Neural cell (in vitro differentiated cells): Measurements from ENCODE around the gene RNF8. TPM values are rescaled to one million over a fixed set of nuclear protein-coding genes. Genes with fewer than 3 reads are reported as not detected.

ENCODE experiments used
- H2AFZ ChIP-seq: fragments of 200-600, 300-800 bp; sonication (generic), shearing (Covaris generic); 2 replicates; pipeline ENCODE4 v1.6.0; 2014; ENCODE audit warnings: low read depth, mild to moderate bottlenecking, antibody characterized with exemption, low read length, moderate library complexity
- H3F3A ChIP-seq: fragments of 200-600 bp; shearing (Covaris generic); 2 replicates; pipeline ENCODE4 v1.6.1; 2016; ENCODE audit warnings: mild to moderate bottlenecking, moderate library complexity, mixed read lengths, antibody characterized with exemption, low read length; ENCODE audit not compliant: insufficient read depth, poor library complexity, severe bottlenecking
- H3K27ac ChIP-seq: fragments of 200-600, 300-800 bp; sonication (generic), shearing (Covaris generic); 2 replicates; pipeline ENCODE4 v1.5.1; 2014; ENCODE audit warnings: mild to moderate bottlenecking, low read length, moderate library complexity
- H3K27me3 ChIP-seq: fragments of 300-800, 200-600 bp; sonication (generic), shearing (Covaris generic); 2 replicates; pipeline ENCODE4 v1.6.0; 2014; ENCODE audit warnings: mild to moderate bottlenecking, low read depth, low read length, moderate library complexity; ENCODE audit not compliant: insufficient read depth
- H3K36me3 ChIP-seq: fragments of 300-800, 200-600 bp; sonication (generic), shearing (Covaris generic); 2 replicates; pipeline ENCODE4 v1.5.1; 2014; ENCODE audit warnings: mild to moderate bottlenecking, antibody characterized with exemption, low read length, moderate library complexity; ENCODE audit not compliant: insufficient read depth
- H3K4me2 ChIP-seq: fragments of 300-800, 200-600 bp; sonication (generic), shearing (Covaris generic); 2 replicates; pipeline ENCODE4 v1.6.0; 2014; ENCODE audit warnings: mild to moderate bottlenecking, low read length
- H3K4me3 ChIP-seq: fragments of 300-800, 200-600 bp; sonication (generic), shearing (Covaris generic); 2 replicates; pipeline ENCODE4 v1.5.1; 2014; ENCODE audit warnings: mild to moderate bottlenecking, low read length, moderate library complexity
- H3K79me2 ChIP-seq: fragments of 200-600 bp; shearing (Covaris generic); replicated peaks from 2 replicates; pipeline ENCODE4 v1.6.0; 2014; ENCODE audit warnings: mild to moderate bottlenecking, low read length, moderate library complexity; ENCODE audit not compliant: insufficient read depth
- H3K9ac ChIP-seq: fragments of 300-800, 200-600 bp; sonication (generic), shearing (Covaris generic); 2 replicates; pipeline ENCODE4 v1.6.1; 2016; ENCODE audit warnings: mild to moderate bottlenecking, low read length, mixed read lengths
- H3K9me2 ChIP-seq: fragments of 200-600 bp; shearing (Covaris generic); 2 replicates; pipeline ENCODE4 v1.6.1; 2016; ENCODE audit warnings: mild to moderate bottlenecking, low read length, mixed read lengths; ENCODE audit not compliant: insufficient read depth
- H3K9me3 ChIP-seq: fragments of 200-600, 300-800 bp; sonication (generic), shearing (Covaris generic); 2 replicates; pipeline ENCODE4 v1.6.1; 2016; ENCODE audit warnings: mild to moderate bottlenecking, mixed run types, low read length, moderate library complexity, mixed read lengths
- H4K20me1 ChIP-seq: fragments of 200-600 bp; shearing (Covaris generic); 2 replicates; pipeline ENCODE4 v1.6.1; 2016; ENCODE audit warnings: mild to moderate bottlenecking, mixed run types; ENCODE audit not compliant: insufficient read depth
- CTCF ChIP-seq: fragments of 450-650 bp; IDR thresholded peaks from 2 replicates; pipeline ENCODE4 v1.5.1; 2014; ENCODE audit warnings: antibody characterized with exemption, mild to moderate bottlenecking, moderate library complexity; ENCODE audit not compliant: poor library complexity, severe bottlenecking
- EP300 ChIP-seq: fragments of 450-650 bp; conservative IDR thresholded peaks from 2 replicates; pipeline ENCODE4 v1.6.1; 2014; ENCODE audit warnings: antibody characterized with exemption, mild to moderate bottlenecking, moderate library complexity; ENCODE audit not compliant: poor library complexity, severe bottlenecking
- EZH2 ChIP-seq: fragments of 200-600, 300-800 bp; shearing (Covaris generic), sonication (generic); IDR thresholded peaks from 2 replicates; pipeline ENCODE4 v1.6.1; 2014; ENCODE audit warnings: antibody characterized with exemption, low read length, borderline replicate concordance, mild to moderate bottlenecking; ENCODE audit not compliant: insufficient read depth, poor library complexity, severe bottlenecking
- MXI1 ChIP-seq: fragments of 450-650 bp; conservative IDR thresholded peaks from 2 replicates; pipeline ENCODE4 v1.6.1; 2014; ENCODE audit warnings: antibody characterized with exemption, mild to moderate bottlenecking; ENCODE audit not compliant: poor library complexity, severe bottlenecking
- POLR2AphosphoS5 ChIP-seq: IDR thresholded peaks from 2 replicates; pipeline ENCODE4 v1.6.1; 2012
- RAD21 ChIP-seq: fragments of 450-650 bp; conservative IDR thresholded peaks from 2 replicates; pipeline ENCODE4 v1.6.1; 2014; ENCODE audit warnings: antibody characterized with exemption, mild to moderate bottlenecking, moderate library complexity
- REST ChIP-seq: IDR thresholded peaks from 2 replicates; pipeline ENCODE4 v1.6.1; 2012; ENCODE audit warnings: borderline replicate concordance
- SMC3 ChIP-seq: fragments of 450-650 bp; conservative IDR thresholded peaks from 2 replicates; pipeline ENCODE4 v1.6.1; 2014; ENCODE audit warnings: antibody characterized with exemption, mild to moderate bottlenecking, moderate library complexity; ENCODE audit not compliant: poor library complexity
- TAF1 ChIP-seq: IDR thresholded peaks from 2 replicates; pipeline ENCODE4 v1.6.1; 2012; ENCODE audit warnings: low read depth
- polyA plus RNA-seq: library from polyadenylated mRNA; depleted of rRNA; stranded (reverse); fragments of >200 nt; gene quantifications from 2 replicates; pipeline ENCODE4 v1.2.3, GENCODE V29; 2014

Gene RNF8
- polyA plus RNA-seq, 1 donor from 2014 or later: 54.0 TPM

GRCh38 chr6:37321516-37322415 lies 32.0 kb upstream of the RNF8 start:
- H3K27ac ChIP-seq: no peak overlapping the region

More at GRCh38 chr6:37321516-37322415, 32.0 kb upstream of the RNF8 start:
- Histone ChIP-seq H3K9ac (no peak overlapping the region), H3K9me2 (no peaks in the 10 kb centered on the region), H3F3A (no peaks in the 10 kb centered on the region), H4K20me1 (no peaks in the 10 kb centered on the region), H2AFZ (no peak overlapping the region), H3K79me2 (no peaks in the 10 kb centered on the region), H3K27me3 (no peaks in the 10 kb centered on the region), H3K36me3 (no peaks in the 10 kb centered on the region), H3K4me3 (no peak overlapping the region), H3K4me2 (no peak overlapping the region), H3K9me3 (no peaks in the 10 kb centered on the region)
- TF ChIP-seq EP300 (no peak), MXI1 (no peak), EZH2 (no peak), CTCF (no peak), POLR2AphosphoS5 (no peak), REST (no peak), TAF1 (no peak), SMC3 (no peak), RAD21 (no peak)
